K562 (cell line): ENCODE measurements around the gene LNX2. TPM values are rescaled to one million over a fixed set of nuclear protein-coding genes. Genes with fewer than 3 reads are reported as not detected.

ENCODE experiments used
- ATAC-seq: fragments of 200-7000 bp; cut with Tn5 transposase; 3 replicates; pipeline ENCODE4 v1.9.1; 2020; ENCODE audit warnings: moderate library complexity
- BruUV-seq: library from RNA; stranded (reverse); fragments of 400-500 nt; replicated peaks from 2 replicates; lab custom pipeline; 2021; lab: Mats Ljungman, UMichigan
- CTCF ChIA-PET: fragments of 300-600 bp; formaldehyde crosslinking; extraction: SDS; loops from one replicate; lab custom pipeline; 2021; ENCODE audit warnings: low intra/inter-chr PET ratio; lab: Yijun Ruan, JAX
- POLR2A ChIA-PET: fragments of 300-600, 350-650 bp; sonication (Branson Sonifier 250); formaldehyde crosslinking; extraction: SDS; loops from one replicate; lab custom pipeline; 2021; ENCODE audit warnings: antibody characterized with exemption, inconsistent platforms; lab: Yijun Ruan, JAX
- DNase-seq, 4 experiments: peaks; one replicate each; pipeline versions ENCODE4 v3.0.0 to v3.0.0-alpha.2; 2011 to 2018; ENCODE audit warnings: low spot score in 3 of 4, mixed read lengths in 3 of 4; ENCODE audit errors: extremely low read depth in 1 of 4
- FAIRE-seq: peaks from 2 replicates; lab custom pipeline; 2011; peaks lifted over from hg19 to GRCh38; lab: Jason Lieb, UNC
- H2AFZ ChIP-seq: 2 replicates; pipeline ENCODE4 v1.6.0; 2011; ENCODE audit warnings: low read depth, low read length, control low read depth, inconsistent platforms
- H3K27ac ChIP-seq: fragments of 200-600 bp; 3 replicates; pipeline ENCODE4 v1.8.0; 2011; ENCODE audit warnings: low read depth, mild to moderate bottlenecking, control low read depth, inconsistent platforms, low read length, moderate library complexity, mixed read lengths; ENCODE audit errors: extremely low read depth
- H3K27me3 ChIP-seq, 2 experiments: fragments of 300-600 bp in 1 of 2; 2 replicates in 1 of 2; 3 replicates in 1 of 2; pipeline versions ENCODE4 v1.6.0 to v1.8.0; 2011; ENCODE audit warnings: inconsistent platforms in 2 of 2, low read length in 2 of 2, mild to moderate bottlenecking in 1 of 2, mixed read lengths in 1 of 2, moderate library complexity in 1 of 2; ENCODE audit not compliant: control insufficient read depth in 2 of 2, insufficient read depth in 2 of 2
- H3K36me3 ChIP-seq: fragments of 300-600 bp; 3 replicates; pipeline ENCODE4 v1.8.0; 2011; ENCODE audit warnings: mild to moderate bottlenecking, low read length, inconsistent platforms; ENCODE audit not compliant: control insufficient read depth, insufficient read depth
- H3K4me1 ChIP-seq, 2 experiments: fragments of 200-600 bp in 1 of 2; replicated peaks in 1 of 2; 2 replicates in 1 of 2; 3 replicates in 1 of 2; pipeline versions ENCODE4 v1.5.1 to v1.8.0; 2011; ENCODE audit warnings: inconsistent platforms in 2 of 2, low read length in 2 of 2, mild to moderate bottlenecking in 1 of 2, mixed read lengths in 1 of 2, moderate library complexity in 1 of 2; ENCODE audit not compliant: control insufficient read depth in 2 of 2, insufficient read depth in 2 of 2
- H3K4me2 ChIP-seq: 2 replicates; pipeline ENCODE4 v1.6.1; 2011; ENCODE audit warnings: low read length, control low read depth, inconsistent platforms, mixed read lengths; ENCODE audit not compliant: insufficient read depth
- H3K4me3 ChIP-seq: fragments of 200-600 bp; sonication (generic), shearing (Covaris generic); 2 replicates; pipeline ENCODE4 v1.5.1; 2016; ENCODE audit warnings: control low read depth, inconsistent platforms
- H3K79me2 ChIP-seq: fragments of 200-600 bp; 3 replicates; pipeline ENCODE4 v1.8.0; 2011; ENCODE audit warnings: low read length, inconsistent platforms; ENCODE audit not compliant: control insufficient read depth, insufficient read depth
- H3K9ac ChIP-seq, 2 experiments: 2 replicates each; pipeline versions ENCODE4 v1.6.0 to v1.6.1; 2011; ENCODE audit warnings: low read depth in 2 of 2, low read length in 2 of 2, control low read depth in 1 of 2, inconsistent platforms in 1 of 2, mild to moderate bottlenecking in 1 of 2, mixed read lengths in 1 of 2; ENCODE audit not compliant: insufficient read depth in 1 of 2
- H3K9me1 ChIP-seq: one replicate; pipeline ENCODE4 v1.6.0; 2011; ENCODE audit warnings: inconsistent platforms, mild to moderate bottlenecking, low read length, moderate library complexity; ENCODE audit not compliant: control insufficient read depth, insufficient read depth
- H3K9me3 ChIP-seq: replicated peaks from 2 replicates; pipeline ENCODE4 v1.5.1; 2011; ENCODE audit warnings: low read depth, low read length, inconsistent platforms; ENCODE audit not compliant: control insufficient read depth, insufficient read depth
- H4K20me1 ChIP-seq: replicated peaks from 2 replicates; pipeline ENCODE4 v1.6.1; 2011; ENCODE audit warnings: low read length, inconsistent platforms, mixed read lengths; ENCODE audit not compliant: control insufficient read depth, insufficient read depth
- CEBPZ ChIP-seq: fragments of 150-350 bp; IDR thresholded peaks from 2 replicates; pipeline ENCODE4 v1.6.1; 2014; ENCODE audit warnings: low read depth, mild to moderate bottlenecking, low read length, borderline replicate concordance
- CHD1 ChIP-seq: fragments of 200-600 bp; sonication (generic); IDR thresholded peaks from one replicate; pipeline ENCODE4 v1.6.1; 2012; ENCODE audit warnings: mild to moderate bottlenecking, moderate library complexity, low read length, inconsistent platforms
- ETS1 ChIP-seq: conservative IDR thresholded peaks from 2 replicates; pipeline ENCODE4 v1.6.1; 2011; ENCODE audit warnings: low read depth, mild to moderate bottlenecking, low read length; ENCODE audit not compliant: control insufficient read depth
- FOXK1 ChIP-seq: sonication (generic); formaldehyde crosslinking; IDR thresholded peaks from 2 replicates; pipeline ENCODE4 v1.8.0; 2022; ENCODE audit warnings: missing genetic modification reagents, mild to moderate bottlenecking, borderline replicate concordance
- HMG20B ChIP-seq: fragments of 250-450 bp; sonication (Bioruptor Pico); IDR thresholded peaks from 2 replicates; pipeline ENCODE4 v1.5.0; 2021; ENCODE audit warnings: mild to moderate bottlenecking
- KDM4B ChIP-seq, 2 experiments: fragments of 450-650 bp in 1 of 2; sonication (generic) in 1 of 2; IDR thresholded peaks; 2 replicates each; pipeline ENCODE4 v1.6.1; 2016 to 2017; ENCODE audit warnings: borderline replicate concordance in 2 of 2, antibody characterized with exemption in 1 of 2, low read depth in 1 of 2, mild to moderate bottlenecking in 1 of 2
- MYNN ChIP-seq, 2 experiments: sonication (generic); formaldehyde crosslinking in 1 of 2; IDR thresholded peaks; 2 replicates each; pipeline versions ENCODE4 v1.5.0 to v1.6.1; 2016 to 2020; ENCODE audit warnings: antibody characterized with exemption in 1 of 2, missing genetic modification reagents in 1 of 2
- PPARD ChIP-seq: fragments of 250-450 bp; sonication (Bioruptor Pico); IDR thresholded peaks from 2 replicates; pipeline ENCODE4 v1.8.0; 2022; ENCODE audit warnings: inconsistent platforms, mild to moderate bottlenecking, moderate library complexity
- PRDM10 ChIP-seq: fragments of 450-650 bp; IDR thresholded peaks from 2 replicates; pipeline ENCODE4 v1.6.1; 2018; ENCODE audit not compliant: partially characterized antibody
- ZNF24 ChIP-seq: fragments of 450-650 bp; IDR thresholded peaks from 2 replicates; pipeline ENCODE4 v1.6.1; 2016
- in situ Hi-C: fragments of 300-500 bp; cut with MboI; formaldehyde crosslinking; loops from 4 replicates; pipeline ENCODE4 v1.15.0; 2018; ENCODE audit warnings: inconsistent platforms, mixed read lengths
- intact Hi-C: fragments of 100-400 bp; cut with micrococcal nuclease; formaldehyde crosslinking; loops from 2 replicates; pipeline ENCODE4 v1.14.2; 2022
- polyA plus RNA-seq, 8 experiments: library from polyadenylated mRNA; depleted of rRNA in 4 of 8; stranded (reverse) in 5 of 8; unstranded in 3 of 8; fragments of >200 nt; fragmentation: Nextera tagmentation in 2 of 8; fragmentation: Illumina TruSeq in 1 of 8; extraction: Ambion mirVana in 2 of 8; extraction: Trizol in 1 of 8; gene quantifications; 2 replicates each; pipeline versions ENCODE4 v1.2.1 to v1.2.3, GENCODE V29; 2011 to 2014; ENCODE audit warnings: inconsistent platforms in 1 of 8, missing spikeins in 1 of 8
- total RNA-seq, 7 experiments: library from RNA; depleted of rRNA in 6 of 7; stranded (reverse); fragments of >200 nt in 6 of 7; fragmentation: Illumina TruSeq in 2 of 7; extraction: Trizol in 2 of 7; gene quantifications; 2 replicates each; pipeline versions ENCODE4 v1.2.1 to v1.2.3, GENCODE V29; 2011 to 2021; ENCODE audit warnings: low replicate concordance in 1 of 7

LNX2 gene
- total and polyA plus RNA-seq, 9 of the 15 experiments (the other 6 are each of a cell fraction or from before 2014, with no cell fraction given): 1.5 to 5.5 (median 4.0) TPM

GRCh38 chr13:27641711-27642502 lies 21.6 kb upstream of the LNX2 start (continued):
- TF ChIP-seq PPARD (CRISPR knock-in tag) (no peak), HMG20B (CRISPR knock-in tag) (no peak), FOXK1 (CRISPR knock-in tag) (no peak), ETS1 (no peak)

GRCh38 chr13:27639186-27639585 lies 18.9 kb upstream of the LNX2 start:
- ATAC-seq (no peak), DNase-seq (no peak), FAIRE-seq (no peak)
- peaks cover 18% of the 10 kb centered on the region; the same call in 2 of the 3 replicates for H3K79me2 ChIP-seq
- CTCF ChIA-PET: no interaction called here
- H3K9ac ChIP-seq: no peak overlapping the region
- peaks cover 3 to 10% of the 10 kb centered on the region in 2 experiments; a peak in 4 of 5 replicates for H3K4me1 ChIP-seq
- no TSS peak for BruUV-seq
- H4K20me1 ChIP-seq: no peaks in the 10 kb centered on the region
- H3K9me1 ChIP-seq: no peaks in the 10 kb centered on the region
- POLR2A ChIA-PET: interaction anchor here (0.6 to 1.5 kb wide), 5 partner anchors 11 to 1126 kb away, joined by 3 to 5 read pairs (median 3); partner anchors contain the start of gene LNX2
- in situ Hi-C loops (no loop called here), intact Hi-C loops (no loop called here)
- peaks cover 3% of the 10 kb centered on the region; the same call in 1 of the 3 replicates for H3K36me3 ChIP-seq
- no peak overlapping the region for H3K4me3 ChIP-seq
- H3K27ac ChIP-seq: no peak overlapping the region
- no peak overlapping the region for H3K4me2 ChIP-seq
- no peak overlapping the region for H2AFZ ChIP-seq
- H3K27me3 ChIP-seq: no peaks in the 10 kb centered on the region
- H3K9me3 ChIP-seq: no peaks in the 10 kb centered on the region
- TF ChIP-seq KDM4B (IDR thresholded peaks at IDR 0.05; ENCODE audit: borderline replicate concordance in 2 of 2, low read depth in 1 of 2): no peak
- no peak for TF ChIP-seq MYNN (IDR thresholded peaks at IDR 0.05)
- no peak for TF ChIP-seq MYNN (CRISPR knock-in tag; IDR thresholded peaks at IDR 0.05)
- no peak for TF ChIP-seq CEBPZ
- no peak for TF ChIP-seq FOXK1 (CRISPR knock-in tag)
- no peak for TF ChIP-seq CHD1
- TF ChIP-seq ZNF24: no peak
- no peak for TF ChIP-seq PRDM10
